GM18870 (cell line): Measurements from ENCODE around the gene SLC9A3.

Experiments used
- ATAC-seq: cut with Tn5 transposase; IDR thresholded peaks from one replicate; pipeline ENCODE4 v1.9.1; 2021; ENCODE audit warnings: moderate library complexity; ENCODE audit not compliant: unreplicated experiment

SLC9A3 gene

DNA sequence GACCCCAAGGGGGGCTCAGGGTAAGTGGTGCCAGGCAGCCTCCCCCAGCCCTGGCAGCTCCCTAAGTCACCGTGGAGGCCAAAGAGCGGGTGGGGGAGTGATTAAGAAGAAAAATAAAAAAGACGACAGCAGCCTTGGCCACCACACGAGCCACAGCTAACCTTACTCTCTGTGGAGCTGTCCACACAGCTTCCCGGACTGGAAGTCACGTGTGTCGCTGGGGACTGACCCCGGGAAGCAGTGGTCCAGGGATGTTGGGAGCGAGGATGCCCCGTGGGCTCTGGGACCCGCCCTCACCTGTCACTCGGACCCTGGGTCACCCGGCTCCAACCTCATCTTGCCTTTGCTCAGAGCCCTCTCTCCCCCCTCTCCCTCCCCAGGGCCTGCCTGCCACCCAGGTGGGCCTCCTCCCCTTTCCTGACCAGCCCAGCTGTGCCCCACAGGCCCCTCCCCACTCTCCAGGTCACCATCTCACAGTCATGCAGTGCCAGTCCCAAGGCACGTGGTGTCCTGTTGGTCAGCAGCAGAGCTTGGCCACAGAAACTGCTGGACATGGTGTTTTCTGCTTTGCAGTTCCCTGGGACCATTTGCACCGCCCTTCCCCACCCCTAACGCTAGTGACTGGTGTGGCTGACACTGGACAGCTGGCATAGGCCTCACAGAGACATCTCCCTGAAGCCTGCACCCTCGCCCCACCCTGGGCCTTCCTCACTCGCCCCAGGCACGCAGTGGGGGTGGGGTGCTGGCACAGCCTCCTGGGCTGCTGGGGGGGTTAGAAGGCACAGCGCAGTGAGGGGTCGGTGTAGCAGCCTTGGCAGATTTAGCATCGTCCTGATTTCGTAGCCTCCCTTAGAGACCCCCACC lies 91.1 kb downstream of the SLC9A3 start:
- ATAC-seq: no peak

DNA sequence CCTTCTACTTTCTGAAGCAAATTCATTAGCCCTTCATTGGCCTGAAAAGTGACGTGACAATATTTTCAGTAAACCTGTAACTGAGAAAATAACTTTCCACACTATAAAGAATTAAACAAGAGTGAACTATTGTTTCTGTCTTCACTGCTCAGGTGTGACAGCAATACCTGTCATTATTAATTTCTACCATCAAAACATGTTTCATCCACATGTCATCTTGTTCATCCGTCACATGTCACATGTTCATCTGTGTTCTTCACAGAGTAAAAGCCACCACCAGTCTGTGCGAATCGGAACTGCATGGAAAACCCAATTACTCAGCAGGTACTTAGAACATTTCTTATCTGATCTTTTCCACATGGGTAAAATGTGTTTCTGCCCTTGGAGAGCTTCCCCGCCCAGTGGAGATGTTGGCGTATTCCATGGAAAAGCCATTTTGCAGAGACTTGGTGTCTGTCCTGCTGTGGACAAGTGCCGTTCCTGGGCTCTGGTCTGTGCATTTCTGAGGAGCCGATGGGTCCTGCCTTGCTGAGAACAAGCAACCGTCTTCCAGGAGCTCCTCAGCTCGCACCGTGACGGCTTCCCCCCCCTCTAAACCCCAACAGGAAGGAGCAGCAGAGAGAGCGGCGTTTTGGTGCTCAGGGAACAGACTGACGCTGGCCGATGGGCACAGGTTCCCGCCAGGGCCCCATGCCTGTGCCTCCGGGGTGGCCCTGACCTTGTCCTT lies 91.9 kb downstream of the SLC9A3 start:
- no peak for ATAC-seq

DNA sequence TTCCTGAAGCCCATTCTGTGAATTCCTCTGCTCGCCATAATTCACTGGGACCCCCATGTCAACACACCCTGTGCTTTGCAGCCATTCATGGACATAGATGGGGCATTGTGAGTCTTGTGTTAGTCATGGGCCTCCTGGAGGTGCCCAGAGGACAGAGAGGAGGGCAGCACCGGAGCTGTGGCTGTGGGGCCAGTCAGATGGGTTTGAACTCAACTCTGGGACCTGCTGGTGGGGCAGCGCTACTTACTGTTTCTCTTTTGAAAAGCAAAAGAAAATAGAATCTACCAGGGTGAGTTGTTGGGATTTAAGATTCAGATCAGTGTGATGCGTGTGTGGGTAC lies 92.6 kb downstream of the SLC9A3 start:
- no peak for ATAC-seq

DNA sequence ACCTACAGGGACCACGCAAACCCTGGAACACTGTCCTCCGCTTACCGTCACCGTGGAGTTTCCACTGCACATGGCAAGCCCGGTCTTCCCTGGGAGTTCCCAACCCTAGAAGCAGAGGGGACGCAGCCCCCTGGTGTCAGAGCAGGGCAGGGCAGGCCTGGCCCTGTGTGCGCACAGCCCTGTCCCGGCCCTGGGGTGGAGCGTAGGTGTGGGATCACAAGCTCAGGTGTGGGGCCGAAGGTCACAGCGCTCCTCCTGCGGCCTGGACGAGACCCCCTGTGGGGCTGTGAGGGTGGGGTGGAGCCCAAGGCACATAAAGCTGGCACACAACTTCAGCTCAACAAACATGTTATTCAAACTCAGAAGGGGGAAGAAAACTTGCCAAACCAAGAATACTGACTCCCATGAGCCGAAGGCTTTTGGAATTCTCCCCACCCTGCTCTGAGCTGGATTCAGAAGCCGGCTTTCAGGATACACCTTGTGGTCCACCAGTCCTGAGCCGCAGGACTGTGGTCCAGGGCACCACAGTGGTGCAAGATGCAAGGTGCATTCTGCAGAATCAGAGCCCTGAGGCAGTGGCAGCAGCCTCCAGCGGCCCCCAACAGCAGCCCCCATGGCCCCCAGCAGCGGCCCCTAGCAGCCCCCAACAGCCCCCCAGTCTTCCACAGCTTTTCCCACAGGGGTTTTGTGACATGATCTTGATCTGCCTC lies 93.1 kb downstream of the SLC9A3 start:
- peak; percentile 56 for ATAC-seq

DNA sequence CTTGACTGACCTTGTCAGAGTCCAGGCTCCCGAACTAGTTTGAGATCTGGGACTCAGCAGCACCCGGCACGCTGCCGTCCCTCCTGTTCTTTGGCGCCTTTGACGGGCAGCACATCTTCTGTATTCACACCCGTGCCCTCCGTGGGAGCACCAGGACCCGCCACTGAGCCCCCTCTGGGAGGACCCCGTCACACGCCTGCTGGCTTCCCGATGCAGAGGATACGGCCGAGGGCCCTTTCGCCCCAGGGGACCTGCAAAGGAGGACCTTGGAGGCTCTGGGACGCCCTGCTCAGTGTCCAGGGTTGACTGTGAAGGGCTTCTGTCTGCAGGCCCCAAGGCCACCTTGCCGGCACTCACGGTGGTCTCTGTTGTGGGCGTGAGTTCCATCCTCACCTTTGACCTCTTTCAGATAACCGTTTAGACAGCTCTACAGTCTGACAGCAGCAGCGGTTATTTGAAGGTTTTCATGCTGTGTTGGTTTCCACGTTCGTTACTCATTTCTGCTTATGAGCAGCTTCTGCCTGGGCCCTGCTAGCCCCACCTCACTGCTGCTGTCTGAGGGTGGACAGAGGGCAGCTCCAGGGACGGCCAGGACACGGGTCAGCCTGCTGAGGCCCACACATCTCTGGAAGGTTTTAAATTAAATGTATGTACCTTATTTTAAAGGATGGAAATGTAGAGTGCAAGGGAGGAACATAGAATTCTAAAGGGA lies 93.9 kb downstream of the SLC9A3 start:
- no peak for ATAC-seq

DNA sequence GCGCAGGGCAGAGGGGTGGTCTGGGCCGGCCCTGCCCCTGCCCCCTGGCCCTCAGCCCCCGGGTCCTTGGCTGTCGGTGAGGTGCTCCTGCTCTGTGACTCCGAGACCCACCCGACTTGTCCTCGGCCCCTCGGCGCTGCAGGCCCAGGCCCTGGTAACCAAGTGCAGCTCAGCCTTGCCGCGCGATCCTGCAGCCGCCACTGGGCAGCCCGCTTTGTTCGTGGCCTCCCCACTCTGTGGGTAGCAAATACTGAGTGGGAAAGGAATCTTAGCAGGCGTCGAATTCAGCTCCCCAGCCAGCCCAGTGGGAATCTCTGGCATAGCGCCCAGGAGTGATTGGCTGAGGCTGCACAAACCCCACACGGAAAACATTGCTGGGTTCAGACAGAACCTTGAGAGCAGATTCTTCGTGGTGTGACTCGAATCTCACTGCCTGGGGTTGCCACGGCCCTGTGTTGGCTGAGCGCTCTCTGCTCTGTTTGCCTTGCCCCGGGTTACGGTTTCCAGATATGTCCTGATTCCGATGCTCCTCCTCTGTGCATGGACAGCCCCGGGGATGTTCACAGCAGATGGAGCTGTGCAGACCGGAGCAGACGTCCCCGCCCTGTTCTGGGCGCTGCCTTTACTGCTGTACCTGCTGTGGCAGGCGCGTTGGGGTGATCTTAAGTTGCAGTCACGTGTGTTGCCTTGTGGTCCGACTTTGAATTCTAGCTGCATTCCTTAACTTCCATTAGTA lies 94.6 kb downstream of the SLC9A3 start:
- no peak for ATAC-seq

DNA sequence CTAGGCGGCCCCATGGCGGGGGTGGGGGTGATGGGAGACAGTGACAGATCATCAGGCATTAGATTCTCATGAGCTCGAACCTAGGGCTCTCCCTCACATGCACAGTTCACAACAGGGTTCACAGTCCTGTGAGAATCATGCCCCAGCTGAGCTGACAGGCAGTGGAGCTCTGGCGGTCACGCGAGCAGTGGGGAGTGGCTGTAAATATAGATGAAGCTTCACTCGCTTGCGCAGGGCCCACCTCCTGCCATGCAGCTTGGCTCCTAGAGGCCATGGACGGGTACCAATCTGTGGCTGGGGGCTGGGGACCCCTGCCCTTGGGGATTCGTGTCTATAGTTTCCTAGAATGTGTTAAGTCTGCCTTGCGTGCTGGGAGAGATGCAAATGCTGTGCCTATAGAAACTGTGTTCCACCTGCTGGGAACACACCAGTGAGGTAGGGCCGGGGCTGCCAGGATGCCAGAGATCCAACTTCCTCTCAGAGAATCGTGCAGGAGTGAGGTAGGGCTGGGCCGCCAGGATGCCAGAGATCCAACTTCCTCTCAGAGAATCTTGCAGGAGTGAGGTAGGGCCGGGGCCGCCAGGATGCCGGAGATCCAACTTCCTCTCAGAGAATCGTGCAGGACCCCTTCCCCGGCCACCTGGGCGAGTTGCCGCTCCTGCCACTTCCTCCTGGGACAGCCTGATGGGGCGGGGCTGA lies 95.3 kb downstream of the SLC9A3 start:
- no peak for ATAC-seq

DNA sequence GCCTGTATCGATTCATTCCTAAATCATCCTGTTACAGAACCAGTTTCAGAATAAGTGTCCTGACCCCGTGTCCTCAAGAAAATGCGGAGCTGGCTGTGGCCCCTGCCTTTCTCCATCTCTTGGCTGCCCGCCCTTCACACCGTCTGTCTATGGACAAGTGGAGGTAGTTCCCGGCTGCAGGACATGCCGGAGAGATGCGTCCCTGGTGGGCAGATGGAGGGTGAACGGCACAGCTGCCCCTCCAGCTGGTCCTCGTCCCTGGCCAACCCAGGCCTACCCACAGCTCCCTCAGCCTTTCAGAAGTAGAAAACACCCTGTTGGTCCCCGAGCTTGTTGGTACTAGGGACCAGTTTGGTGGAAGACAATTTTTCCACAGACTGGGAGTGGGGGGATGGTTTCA lies 96.0 kb downstream of the SLC9A3 start:
- ATAC-seq: no peak

DNA sequence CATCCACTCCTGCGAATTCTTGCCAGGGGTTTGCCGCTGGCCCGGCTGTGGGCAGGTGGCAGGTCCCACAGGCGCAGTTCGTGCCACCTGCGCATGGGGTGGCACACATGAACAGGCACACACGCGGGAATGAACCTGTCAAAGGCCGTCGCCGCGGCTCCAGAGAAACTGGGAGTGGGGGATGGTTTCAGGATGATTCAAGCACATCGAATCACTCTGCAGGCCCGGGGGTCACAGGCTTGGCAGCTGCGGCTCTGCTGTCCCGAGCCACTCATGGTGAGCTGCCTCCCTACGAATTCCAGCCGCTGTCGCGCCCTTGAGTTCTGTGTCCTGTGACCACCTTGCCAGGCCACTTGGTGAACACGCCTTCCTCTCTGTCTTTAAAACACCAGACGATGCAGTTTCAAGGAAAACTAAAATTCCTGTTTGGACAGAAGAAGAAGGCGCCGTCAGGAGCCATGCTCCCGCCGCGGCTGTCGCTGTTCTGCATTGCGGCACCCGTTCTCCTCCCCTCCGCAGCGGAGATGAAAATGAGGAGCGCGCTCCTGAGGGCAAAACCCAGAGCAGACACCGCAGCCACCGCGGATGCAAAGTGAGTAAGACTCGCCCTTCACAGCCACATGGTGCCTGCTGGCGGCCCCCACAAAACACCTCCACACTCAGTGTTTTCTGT lies 96.7 kb downstream of the SLC9A3 start:
- ATAC-seq: no peak

DNA sequence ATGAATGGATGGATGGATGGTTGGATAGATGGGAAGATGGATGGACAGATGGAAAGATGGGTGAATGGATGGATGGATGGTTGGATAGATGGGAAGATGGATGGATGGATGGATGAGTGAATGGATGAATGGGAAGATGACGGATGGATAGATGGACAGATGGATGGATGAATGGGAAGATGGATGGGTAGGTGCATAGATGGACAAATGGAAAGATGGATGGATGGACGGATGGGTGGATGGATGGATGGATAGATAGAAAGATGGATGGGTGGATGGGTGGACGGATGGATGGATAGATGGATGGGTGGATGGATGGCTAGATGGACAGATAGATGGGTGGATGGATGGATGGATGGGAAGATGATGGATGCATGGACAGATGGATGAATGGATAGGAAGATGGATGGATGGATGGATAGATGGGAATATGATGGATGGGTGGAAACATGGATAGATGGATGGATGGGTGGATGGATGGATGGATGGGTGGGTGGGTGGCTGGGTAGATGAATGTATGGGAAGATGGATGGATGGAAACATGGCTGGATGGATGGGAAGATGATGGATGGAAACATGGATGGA lies 97.8 kb downstream of the SLC9A3 start:
- ATAC-seq: no peak

DNA sequence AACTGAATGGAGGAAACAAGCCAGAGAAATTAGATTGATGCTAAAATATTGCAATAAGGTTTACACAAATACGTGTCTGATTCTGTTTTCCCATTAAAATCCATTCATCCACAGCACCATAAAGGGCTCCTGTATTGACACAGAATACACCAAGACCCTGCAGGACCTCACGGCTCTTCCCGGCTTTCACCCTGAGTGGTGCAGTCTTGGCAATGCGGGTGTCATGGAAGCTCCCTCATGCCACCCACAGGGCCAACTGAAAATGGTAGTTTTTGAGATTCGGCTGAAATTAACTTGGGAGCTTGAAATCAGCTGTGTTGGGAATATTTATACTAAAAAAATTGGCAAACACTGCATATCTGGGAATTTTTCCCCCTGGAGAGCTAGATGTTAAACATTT lies 98.5 kb downstream of the SLC9A3 start:
- ATAC-seq: no peak

DNA sequence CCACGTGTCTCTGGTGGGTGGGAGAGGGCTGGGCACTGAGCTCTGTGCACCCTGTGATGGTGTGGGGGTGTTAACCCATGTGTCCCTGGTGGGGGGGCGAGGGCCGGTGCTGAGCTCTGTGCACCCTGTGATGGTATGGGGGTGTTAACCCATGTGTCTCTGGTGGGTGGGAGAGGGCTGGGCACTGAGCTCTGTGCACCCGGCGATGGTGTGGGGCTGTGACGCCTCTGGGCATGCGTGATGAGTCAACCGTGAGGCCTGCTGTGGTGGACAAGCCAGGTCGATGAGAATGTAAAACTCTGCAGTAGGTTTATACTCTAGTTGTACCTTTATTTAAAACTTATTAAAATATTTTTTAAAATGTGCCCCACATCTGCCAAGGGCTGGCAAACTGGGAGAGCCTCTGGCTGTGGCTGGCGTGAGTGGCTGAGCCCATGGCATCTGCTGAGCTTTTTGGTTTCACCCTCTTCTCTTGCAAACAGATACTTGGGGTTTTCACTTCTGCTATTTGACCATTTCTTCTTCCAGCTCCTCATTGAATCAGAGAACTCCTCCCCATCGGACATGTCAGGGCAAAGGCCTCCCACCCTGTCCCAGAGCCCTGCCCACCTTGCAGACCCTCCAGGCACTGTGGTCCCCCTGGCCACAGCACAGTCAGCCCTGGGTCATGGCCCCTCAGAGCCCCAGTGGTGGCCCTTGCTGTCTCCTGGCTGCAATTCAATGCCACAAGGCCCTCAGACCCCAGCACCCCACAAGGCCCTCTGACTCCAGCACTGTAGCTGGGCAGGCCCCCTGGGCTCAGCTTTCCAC lies 99.7 kb downstream of the SLC9A3 start:
- peak; percentile 93 for ATAC-seq

DNA sequence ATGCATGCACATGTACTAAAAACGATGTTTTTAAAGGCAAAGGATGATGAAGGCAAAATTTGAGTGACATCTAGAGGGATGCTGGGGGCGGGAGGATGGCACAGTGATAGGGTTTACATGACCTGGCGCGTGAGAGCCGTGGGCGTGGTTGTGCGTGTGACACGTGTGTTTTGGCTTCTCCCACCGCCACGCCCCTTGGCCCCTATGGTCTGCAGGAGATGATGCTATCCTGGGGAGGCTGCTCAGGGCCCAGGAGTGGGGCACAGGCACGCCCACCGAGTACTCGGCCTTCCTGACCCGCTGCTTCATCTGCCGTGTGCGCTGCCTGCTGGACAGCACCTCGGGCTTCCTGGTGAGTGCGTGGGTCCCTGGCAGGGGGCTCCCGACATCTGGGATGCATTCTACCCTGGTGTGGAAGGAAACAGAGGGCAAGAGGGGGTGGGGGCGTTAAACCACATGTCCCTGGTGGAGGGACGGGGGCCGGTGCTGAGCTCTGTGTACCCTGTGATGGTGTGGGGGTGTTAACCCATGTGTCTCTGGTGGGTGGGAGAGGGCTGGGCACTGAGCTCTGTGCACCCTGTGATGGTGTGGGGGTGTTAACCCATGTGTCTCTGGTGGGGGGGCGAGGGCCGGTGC lies 100.5 kb downstream of the SLC9A3 start:
- no peak for ATAC-seq

DNA sequence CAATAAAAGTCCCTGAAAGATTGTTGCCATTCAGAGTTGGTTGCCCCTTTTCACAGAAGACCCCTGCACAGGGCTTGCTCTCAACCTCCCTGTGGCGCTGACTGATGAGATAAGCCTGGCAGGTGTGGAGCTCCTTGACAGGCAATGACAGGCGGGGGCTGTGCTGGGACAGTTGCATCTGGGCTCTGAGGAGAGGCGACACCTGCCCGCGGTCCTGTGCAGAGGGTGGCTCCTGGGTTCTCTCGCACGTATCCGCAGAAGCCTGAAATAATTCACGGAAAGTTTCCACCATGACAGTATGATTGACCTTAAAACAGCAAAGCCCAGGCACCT lies 101.0 kb downstream of the SLC9A3 start:
- no peak for ATAC-seq

DNA sequence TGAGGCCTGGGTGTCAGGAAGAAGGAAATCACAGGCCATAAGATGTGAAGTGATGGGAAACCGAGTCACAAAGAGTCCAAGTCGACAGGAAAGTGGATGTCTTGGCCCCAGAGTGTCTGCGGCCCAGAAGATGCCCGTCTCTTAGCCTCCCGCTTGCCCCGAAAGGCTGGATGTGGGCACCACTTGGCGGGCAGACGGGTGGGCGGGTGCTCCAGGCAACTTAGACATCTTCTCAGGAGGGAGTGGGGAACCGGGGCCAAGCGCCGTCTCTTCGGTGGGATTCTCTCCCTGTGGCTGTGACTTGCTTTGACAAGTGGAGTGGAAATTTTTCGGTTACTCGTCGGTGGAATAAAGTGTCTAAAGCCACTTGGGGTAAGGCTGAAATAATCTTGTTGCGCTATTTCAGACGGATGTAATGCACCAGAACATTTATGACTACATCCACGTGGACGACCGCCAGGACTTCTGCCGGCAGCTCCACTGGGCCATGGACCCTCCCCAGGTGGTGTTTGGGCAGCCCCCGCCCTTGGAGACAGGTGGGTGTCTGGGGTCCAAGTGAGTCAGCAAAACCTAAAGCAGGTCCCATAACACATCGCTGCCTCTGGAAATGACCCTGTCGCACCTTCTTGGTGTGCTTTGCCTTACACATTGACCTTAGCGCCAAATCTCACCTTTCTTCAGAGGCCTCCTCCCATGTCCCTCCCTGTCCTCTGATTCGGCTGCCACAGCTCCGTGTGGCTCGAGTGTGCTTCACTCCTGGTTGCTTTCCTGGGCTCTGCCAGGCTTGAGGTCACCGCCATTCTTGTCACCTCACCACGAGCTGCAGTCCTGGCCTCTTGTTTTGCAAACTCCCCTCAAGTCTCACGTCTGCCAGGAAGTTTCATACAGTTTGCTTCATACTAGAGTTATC lies 101.7 kb downstream of the SLC9A3 start:
- no peak for ATAC-seq

DNA sequence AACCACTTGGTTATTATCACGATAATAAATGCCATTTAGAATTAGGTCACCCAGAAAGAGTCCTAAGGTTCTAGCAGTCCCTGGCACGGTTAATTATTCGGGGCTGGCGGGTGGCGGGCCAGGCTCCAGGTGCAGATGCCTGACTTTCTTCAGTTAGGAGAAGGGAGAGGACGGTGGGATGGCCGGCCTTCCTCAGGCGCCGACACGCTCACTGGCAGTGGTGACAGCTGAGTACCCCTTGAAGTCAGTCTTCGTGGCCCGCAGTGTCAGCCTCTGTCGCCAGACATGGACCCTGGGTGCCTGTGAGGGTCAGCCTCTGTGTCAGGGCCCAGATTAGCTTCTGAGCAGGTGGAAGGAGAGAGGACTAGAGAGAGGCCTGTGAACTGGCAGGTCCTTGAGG lies 102.3 kb downstream of the SLC9A3 start:
- ATAC-seq: no peak
